ENCODE results near the gene GPR137B. TPM values are rescaled to one million over a fixed set of nuclear protein-coding genes. Genes with fewer than 3 reads are reported as not detected.

GPR137B gene
- total and polyA plus RNA-seq, 2 of the 8 experiments (the other 6 are each of a cell fraction or from before 2014, with no cell fraction given), result 6.9 to 7.7 TPM

- TF ChIP-seq CTBP2 (IDR thresholded peaks at IDR 0.05; ENCODE audit: borderline replicate concordance, insufficient read depth, insufficient read length, low read length) (no peak), HDAC6 (IDR thresholded peaks at IDR 0.05; ENCODE audit: low read depth, low read length) (no peak), ASH2L (IDR thresholded peaks at IDR 0.05; ENCODE audit: low read length) (no peak), NANOG (IDR thresholded peaks at IDR 0.05; ENCODE audit: insufficient read depth, low read depth, low read length, poor library complexity, severe bottlenecking) (no peak), HDAC2 (IDR thresholded peaks at IDR 0.05; ENCODE audit: borderline replicate concordance in 1 of 2, low read depth in 2 of 2, low read length in 2 of 2) (no peak), MAFK (IDR thresholded peaks at IDR 0.05; ENCODE audit: low read depth, low read length) (no peak)
These were observed 6.1 kb downstream of the GPR137B start (continued) for GRCh38 chr1:236148470-236148845.
